Measurements from ENCODE around the gene TAF1A.

DNA sequence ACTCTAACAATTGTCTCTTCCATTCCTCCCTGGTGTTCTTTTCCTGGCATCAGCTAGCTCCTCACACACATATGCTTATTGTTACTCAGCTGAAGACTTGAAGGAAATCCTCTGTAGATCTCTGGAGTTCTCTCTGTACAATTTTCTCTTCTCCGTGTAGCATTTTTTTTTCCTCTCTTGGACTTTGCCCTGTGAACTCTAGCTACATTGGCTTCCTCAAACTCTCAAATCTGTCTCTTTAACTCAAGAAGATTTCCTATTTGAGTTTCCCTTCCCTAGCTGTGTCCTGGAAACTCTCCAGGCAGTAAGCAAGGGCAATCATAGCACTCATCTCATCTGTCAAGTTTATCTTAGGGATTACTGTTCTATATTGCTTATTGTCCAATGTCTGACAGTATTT lies 23.9 kb upstream of the TAF1A start:
- TF ChIP-seq SP4 (IDR thresholded peaks at IDR 0.05; ENCODE audit: low read length) (no peak), CEBPB (IDR thresholded peaks at IDR 0.05; ENCODE audit: low read depth, low read length) (no peak), SP1 (IDR thresholded peaks at IDR 0.05; ENCODE audit: low read depth, low read length) (no peak), SIN3A (conservative IDR thresholded peaks at IDR 0.05 in 1 of 2, IDR thresholded peaks at IDR 0.05 in 1 of 2; ENCODE audit: low read depth in 1 of 2, low read length in 2 of 2) (no peak), POLR2AphosphoS5 (IDR thresholded peaks at IDR 0.05; ENCODE audit: low read depth, low read length) (no peak)
- TF ChIP-seq, protein P1, sequence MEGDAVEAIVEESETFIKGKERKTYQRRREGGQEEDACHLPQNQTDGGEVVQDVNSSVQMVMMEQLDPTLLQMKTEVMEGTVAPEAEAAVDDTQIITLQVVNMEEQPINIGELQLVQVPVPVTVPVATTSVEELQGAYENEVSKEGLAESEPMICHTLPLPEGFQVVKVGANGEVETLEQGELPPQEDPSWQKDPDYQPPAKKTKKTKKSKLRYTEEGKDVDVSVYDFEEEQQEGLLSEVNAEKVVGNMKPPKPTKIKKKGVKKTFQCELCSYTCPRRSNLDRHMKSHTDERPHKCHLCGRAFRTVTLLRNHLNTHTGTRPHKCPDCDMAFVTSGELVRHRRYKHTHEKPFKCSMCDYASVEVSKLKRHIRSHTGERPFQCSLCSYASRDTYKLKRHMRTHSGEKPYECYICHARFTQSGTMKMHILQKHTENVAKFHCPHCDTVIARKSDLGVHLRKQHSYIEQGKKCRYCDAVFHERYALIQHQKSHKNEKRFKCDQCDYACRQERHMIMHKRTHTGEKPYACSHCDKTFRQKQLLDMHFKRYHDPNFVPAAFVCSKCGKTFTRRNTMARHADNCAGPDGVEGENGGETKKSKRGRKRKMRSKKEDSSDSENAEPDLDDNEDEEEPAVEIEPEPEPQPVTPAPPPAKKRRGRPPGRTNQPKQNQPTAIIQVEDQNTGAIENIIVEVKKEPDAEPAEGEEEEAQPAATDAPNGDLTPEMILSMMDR (IDR thresholded peaks at IDR 0.05; ENCODE audit: control extremely low read depth in 1 of 3, insufficient read depth in 1 of 3, low read depth in 1 of 3, low read length in 3 of 3), result no peak
